GM18511 (cell line): ENCODE measurements around the gene NANOS1.
"Not testable (repeated sequence)": the region's sequence is repeated elsewhere in the genome, so short reads cannot be mapped to it uniquely, and the experiment has no call there.

ENCODE experiments used
- ATAC-seq: cut with Tn5 transposase; IDR thresholded peaks from one replicate; pipeline ENCODE4 v1.9.1; 2021; ENCODE audit warnings: mild to moderate bottlenecking, moderate library complexity; ENCODE audit not compliant: unreplicated experiment

NANOS1 gene

GRCh38 chr10:119006451-119007210 lies 22.9 kb upstream of the NANOS1 start:
- no peak for ATAC-seq

- ATAC-seq, result no peak
Measured at GRCh38 chr10:119007211-119007574, 22.3 kb upstream of the NANOS1 start.

DNA sequence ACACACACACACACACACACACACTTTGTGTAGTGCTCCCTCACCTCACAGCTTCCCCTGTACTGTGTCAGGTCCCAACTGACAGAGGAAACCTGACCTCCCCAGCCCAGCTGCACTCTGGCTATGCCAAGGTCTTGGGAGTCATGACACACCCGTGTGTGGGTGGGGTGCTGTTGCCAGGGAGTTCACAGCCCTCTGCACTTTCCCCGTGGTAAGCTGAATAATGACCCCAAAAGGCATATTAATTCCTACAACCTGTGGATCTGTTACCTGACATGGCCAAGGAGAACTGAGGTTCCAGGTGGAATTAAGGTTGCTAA lies 8.9 kb upstream of the NANOS1 start:
- ATAC-seq, result no peak

DNA sequence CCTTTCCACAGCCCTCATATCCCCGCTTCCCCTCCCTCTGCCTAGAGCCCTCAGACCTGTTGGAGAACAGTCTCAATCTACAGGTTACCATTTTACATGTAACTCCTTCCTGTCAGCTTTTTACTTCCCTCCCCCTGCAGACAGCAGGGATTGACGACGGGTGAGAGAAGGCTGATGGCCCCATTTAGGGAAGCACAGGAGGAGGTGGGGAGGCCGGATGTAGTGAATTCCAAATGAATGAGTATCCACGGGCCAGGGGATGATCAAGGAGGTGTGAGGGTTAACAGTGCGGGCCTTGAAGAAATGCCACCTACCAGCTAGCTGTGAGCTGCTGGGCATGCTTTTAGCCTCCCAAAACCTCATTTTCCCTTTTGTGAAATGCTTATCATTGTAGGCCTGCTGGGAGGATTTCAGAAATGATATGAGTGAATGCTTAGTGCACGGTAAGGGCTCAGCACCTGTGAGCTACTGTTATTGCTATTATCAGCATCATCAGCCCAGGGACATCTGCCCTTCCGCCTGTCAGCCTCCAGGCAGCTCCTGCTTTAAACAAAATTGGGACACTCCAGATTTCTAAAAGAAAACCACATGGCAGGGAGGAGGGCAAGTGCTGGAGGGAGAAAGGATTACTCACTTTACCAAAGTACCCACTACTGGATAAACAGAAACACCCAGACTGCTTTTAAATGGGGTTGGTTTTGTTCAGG lies 6.5 kb upstream of the NANOS1 start:
- no peak for ATAC-seq

DNA sequence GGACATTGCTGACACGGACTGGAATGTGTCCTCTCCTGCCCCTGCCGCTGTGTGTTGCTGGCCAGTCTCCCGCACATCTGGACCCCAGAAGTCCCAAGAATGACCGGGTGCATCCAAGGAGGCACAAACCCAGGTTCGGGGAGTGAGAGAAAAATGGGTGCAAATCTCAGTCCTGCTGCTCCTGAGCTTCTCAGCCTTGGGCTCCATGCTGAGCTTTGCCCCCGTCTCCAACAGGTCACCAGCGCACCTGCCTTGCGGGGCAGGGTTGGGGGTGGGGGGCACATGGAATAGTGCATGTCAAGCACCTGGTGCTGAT lies 6.0 kb upstream of the NANOS1 start:
- no peak for ATAC-seq

GRCh38 chr10:119024882-119025281 lies 4.6 kb upstream of the NANOS1 start:
- ATAC-seq, result no peak

- ATAC-seq, result no peak
Measured at GRCh38 chr10:119025336-119025735, 4.2 kb upstream of the NANOS1 start.

- no peak for ATAC-seq
Measured at GRCh38 chr10:119025776-119026175, 3.7 kb upstream of the NANOS1 start.

GRCh38 chr10:119026301-119027110 lies 3.0 kb upstream of the NANOS1 start:
- ATAC-seq, result no peak

- ATAC-seq, result not testable (repeated sequence)
Measured at GRCh38 chr10:119028445-119028899, 1.0 kb upstream of the NANOS1 start.

DNA sequence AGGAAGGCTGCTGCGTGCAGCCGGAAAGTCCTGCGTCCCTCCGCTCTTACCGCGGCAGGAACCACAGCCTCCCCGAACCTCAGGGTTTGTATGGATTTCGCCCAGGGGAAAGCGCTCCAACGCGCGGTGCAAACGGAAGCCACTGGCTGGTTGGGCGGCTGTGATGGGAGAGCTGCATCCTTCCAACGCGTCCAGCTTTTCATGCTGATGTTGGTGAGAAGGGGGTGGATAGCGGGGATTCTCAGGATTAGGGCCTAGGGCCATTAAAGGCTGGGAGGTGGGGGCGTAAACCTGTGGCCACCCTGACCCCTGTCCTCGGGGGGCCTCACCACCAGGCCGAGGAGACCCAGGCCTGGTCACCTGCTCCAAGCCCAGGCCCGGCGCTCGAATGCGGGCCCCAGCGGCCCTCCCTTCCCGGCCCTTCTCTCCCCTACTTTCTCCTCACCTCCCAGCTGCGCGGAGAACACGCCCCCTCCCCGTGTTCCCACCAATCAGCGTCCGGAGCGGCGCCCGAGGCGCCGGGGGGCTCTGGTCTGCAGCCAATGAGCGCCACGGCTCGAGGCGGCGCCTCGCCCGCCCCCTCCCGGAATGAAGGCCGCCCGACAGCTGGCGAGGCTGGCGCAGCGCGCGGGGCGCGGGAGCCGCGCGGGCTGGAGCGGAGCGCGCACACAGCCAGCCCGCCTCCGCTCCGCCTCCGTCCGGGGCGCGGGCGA lies 458 bp upstream of the NANOS1 start:
- peak; percentile 62 for ATAC-seq

DNA sequence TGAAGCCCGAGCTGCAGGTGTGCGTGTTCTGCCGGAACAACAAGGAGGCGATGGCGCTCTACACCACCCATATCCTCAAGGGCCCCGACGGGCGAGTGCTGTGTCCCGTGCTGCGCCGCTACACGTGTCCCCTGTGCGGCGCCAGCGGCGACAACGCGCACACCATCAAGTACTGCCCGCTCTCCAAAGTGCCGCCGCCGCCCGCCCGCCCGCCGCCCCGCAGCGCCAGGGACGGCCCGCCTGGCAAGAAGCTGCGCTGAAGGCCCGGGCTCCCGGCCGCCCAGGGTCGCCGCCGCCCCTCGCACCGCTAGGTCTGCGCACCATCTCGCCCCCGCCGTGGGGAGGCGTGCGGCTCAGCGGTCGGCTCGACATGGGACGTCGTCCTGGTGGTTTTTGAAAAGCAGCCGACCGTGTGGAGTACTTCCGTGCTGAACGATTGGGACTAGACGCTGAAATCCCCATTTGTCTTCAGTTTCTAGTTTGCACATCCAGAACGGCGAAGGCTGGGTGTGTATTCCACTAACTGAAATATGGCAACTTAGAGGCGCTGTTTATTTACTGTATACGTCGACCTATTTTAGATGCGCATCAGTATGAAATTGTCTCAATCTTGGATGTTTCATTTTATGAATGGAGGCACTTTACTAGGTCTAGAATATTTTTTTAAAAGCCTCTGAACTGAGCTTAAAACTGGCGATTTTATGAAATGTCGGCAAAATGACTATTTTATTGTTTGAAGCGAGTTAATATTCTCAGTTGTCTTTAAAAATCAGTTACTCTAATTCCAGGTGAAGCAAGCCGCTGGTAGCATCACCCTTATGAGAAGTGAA lies 1.1 kb downstream of the NANOS1 start:
- peak; percentile 59 for ATAC-seq

DNA sequence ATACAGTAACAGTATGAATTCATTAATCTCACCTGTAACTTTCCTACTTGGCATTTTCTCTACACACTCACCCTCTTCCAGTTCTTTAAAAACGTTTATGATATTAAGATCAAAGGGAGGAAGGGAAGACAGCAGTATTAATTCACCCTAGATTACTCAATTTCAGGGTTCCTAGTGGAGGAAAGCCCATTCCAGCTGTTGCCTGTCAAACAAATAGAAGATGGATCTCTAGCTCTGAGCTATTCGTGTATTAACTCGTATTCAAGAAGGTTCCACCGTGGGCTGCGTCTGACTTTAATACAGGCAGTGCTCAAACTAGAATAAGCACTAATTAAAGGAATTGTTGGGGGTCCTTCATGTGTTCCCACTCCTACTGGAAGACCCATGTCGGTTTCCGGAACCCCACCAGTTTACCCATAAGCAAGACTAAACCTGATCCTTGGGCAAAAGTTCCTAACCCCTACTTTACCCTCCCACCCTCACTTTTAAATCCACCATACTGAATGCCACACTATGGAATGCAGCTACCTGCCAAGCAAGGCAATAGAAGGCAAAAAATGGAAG lies 2.1 kb downstream of the NANOS1 start:
- no peak for ATAC-seq

- no peak for ATAC-seq
Measured at GRCh38 chr10:119039161-119039560, 9.6 kb downstream of the NANOS1 start.

DNA sequence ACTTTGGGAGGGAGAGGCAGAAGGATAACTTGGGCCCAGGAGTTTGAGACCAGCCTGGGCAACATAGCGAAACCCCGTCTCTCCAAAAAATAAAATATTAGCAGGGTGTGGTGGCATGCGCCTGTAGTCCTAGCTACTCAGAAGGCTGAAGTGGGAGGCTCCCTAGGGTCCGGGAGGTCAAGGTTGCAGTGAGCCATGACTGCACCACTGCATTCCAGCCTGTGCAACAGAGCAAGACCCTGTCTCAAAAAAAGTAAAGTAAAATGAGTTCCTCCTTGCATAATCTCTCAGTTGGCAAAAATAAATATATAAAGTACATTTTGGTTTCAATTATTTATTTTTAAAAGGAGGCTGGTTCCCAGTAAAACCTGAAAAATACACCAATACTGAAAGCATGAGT lies 11.8 kb downstream of the NANOS1 start:
- no peak for ATAC-seq

DNA sequence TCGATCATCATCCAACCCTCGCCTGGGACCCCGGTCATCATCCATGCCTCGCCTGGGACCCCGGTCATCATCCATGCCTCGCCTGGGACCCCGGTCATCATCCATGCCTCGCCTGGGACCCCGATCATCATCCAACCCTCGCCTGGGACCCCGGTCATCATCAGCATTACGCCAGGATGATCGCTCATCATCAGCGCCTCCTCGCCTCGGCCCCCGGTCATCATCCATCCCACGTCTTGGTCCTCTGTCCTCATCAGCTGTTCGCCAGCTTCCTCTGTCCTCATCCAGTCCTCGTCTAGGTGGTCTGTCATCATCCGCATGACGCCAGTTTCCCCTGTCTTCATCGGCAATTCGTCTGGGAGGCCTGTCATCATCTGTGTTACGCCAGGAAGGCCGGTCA lies 12.7 kb downstream of the NANOS1 start:
- no peak for ATAC-seq

DNA sequence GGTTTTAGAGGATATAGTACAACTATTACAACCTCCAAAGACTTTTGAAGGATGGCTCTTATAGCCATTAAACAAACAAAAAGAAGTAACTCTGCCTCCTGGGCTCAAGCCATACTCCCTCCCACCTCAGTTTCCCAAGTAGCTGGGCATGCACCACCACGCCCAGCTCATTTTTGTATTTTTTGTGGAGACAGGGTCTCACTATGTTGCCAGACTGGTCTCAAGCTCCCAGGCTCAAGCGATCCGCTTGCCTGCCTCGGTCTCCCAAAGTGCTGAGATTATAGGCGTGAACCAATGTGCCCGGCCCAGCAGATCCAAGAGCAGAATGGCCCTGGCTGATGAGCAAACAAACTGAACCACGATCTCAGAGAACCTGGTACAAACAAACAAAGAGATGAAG lies 16.0 kb downstream of the NANOS1 start:
- no peak for ATAC-seq

- no peak for ATAC-seq
Measured at GRCh38 chr10:119049361-119049760, 19.8 kb downstream of the NANOS1 start.

DNA sequence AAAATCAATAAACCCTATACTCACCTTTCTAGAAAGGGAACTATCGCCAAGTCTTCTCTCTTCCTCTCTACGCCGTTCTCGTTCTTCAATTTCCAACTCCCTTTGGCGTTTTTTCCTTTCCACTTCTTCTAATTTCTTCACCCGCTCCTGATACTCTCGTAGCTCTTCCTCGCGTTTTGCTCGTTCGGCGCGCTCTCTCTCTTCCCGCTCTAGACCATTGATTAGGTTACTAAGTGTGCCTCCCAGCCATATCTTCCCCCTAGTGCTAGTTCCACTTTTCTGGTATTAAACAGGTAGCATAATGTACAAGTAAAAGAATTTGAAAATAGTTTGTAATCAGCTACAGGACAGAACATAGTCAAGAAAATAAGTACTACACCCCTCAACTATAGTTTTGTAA lies 20.3 kb downstream of the NANOS1 start:
- ATAC-seq, result no peak

DNA sequence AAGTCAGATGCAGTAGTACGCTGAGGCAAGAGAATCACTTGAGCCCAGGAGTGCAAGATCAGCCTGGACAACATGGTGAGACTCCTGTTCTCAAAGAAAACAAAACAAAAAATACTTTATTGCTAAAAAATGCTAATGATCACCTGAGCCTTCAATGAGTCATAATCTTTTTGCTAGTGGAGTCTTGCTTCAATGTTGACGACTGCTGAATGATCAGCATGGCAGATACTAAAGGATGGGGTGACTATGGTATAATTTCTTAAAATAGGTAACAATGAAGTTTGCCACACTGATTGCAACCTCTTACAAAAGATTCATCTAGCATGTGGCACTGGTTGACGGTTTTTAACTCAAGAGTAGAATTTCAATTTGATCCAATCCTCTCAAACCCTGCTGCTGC lies 22.3 kb downstream of the NANOS1 start:
- no peak for ATAC-seq
